ENCODE measurements around the gene TMOD1.

- TF ChIP-seq, protein P1, sequence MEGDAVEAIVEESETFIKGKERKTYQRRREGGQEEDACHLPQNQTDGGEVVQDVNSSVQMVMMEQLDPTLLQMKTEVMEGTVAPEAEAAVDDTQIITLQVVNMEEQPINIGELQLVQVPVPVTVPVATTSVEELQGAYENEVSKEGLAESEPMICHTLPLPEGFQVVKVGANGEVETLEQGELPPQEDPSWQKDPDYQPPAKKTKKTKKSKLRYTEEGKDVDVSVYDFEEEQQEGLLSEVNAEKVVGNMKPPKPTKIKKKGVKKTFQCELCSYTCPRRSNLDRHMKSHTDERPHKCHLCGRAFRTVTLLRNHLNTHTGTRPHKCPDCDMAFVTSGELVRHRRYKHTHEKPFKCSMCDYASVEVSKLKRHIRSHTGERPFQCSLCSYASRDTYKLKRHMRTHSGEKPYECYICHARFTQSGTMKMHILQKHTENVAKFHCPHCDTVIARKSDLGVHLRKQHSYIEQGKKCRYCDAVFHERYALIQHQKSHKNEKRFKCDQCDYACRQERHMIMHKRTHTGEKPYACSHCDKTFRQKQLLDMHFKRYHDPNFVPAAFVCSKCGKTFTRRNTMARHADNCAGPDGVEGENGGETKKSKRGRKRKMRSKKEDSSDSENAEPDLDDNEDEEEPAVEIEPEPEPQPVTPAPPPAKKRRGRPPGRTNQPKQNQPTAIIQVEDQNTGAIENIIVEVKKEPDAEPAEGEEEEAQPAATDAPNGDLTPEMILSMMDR (IDR thresholded peaks at IDR 0.05 in 8 of 11, conservative IDR thresholded peaks at IDR 0.05 in 3 of 11): peak in 1 of 11 experiments; percentile 5
- TF ChIP-seq POLR2AphosphoS5 (IDR thresholded peaks at IDR 0.05): no peak
These were observed 431 bp downstream of the TMOD1 start for GRCh38 chr9:97501972-97502221.
